ENCODE measurements around the gene LSM5.

- TF ChIP-seq CTCF (IDR thresholded peaks at IDR 0.05) (no peak), POLR2A (IDR thresholded peaks at IDR 0.05) (no peak)
These were observed 35.7 kb upstream of the LSM5 start for GRCh38 chr7:32525839-32526238.

All from uterus (tissue), 2 donors.